Endothelial cell of umbilical vein (primary cell): ENCODE measurements around the gene EMC6.

ENCODE experiments used
- CTCF ChIP-seq, 2 donors: IDR thresholded peaks; 1 replicate in 1 of 2; 2 replicates in 1 of 2; pipeline ENCODE4 v1.5.1; 2011; ENCODE audit warnings: low read length in 2 of 2, mild to moderate bottlenecking in 2 of 2, moderate library complexity in 2 of 2, control low read depth in 1 of 2, inconsistent platforms in 1 of 2, low read depth in 1 of 2; ENCODE audit not compliant: insufficient read depth in 1 of 2; ENCODE audit errors: extremely low read depth in 1 of 2
- EZH2 ChIP-seq: IDR thresholded peaks from 2 replicates; pipeline ENCODE4 v1.6.1; 2012; ENCODE audit warnings: borderline replicate concordance, low read depth, mild to moderate bottlenecking, moderate library complexity, low read length, inconsistent platforms; ENCODE audit not compliant: severe bottlenecking
- FOS ChIP-seq: IDR thresholded peaks from 2 replicates; pipeline ENCODE4 v1.6.1; 2011; ENCODE audit warnings: mild to moderate bottlenecking, low read length, moderate library complexity, borderline replicate concordance; ENCODE audit not compliant: insufficient read depth
- GATA2 ChIP-seq: IDR thresholded peaks from 2 replicates; pipeline ENCODE4 v1.7.0; 2011; ENCODE audit warnings: low read depth, mild to moderate bottlenecking, moderate library complexity, mixed read lengths, low read length; ENCODE audit not compliant: insufficient read length, insufficient read depth
- MAX ChIP-seq: IDR thresholded peaks from 2 replicates; pipeline ENCODE4 v1.6.1; 2011; ENCODE audit not compliant: insufficient read depth, insufficient read length
- MYC ChIP-seq: IDR thresholded peaks from one replicate; pipeline ENCODE4 v1.6.1; 2011; ENCODE audit warnings: mild to moderate bottlenecking, low read depth, low read length
- POLR2A ChIP-seq: IDR thresholded peaks from 2 replicates; pipeline ENCODE4 v1.6.1; 2012; ENCODE audit warnings: low read depth, mild to moderate bottlenecking, control low read depth, low read length
- POLR2AphosphoS5 ChIP-seq: IDR thresholded peaks from 2 replicates; pipeline ENCODE4 v1.6.1; 2012; ENCODE audit warnings: low read depth, mild to moderate bottlenecking, control low read depth, low read length, moderate library complexity; ENCODE audit not compliant: insufficient read depth

GRCh38 chr17:3719265-3719664 is 50.7 kb downstream of the EMC6 start:
- TF ChIP-seq MAX (no peak), POLR2A (no peak), POLR2AphosphoS5 (no peak), CTCF (IDR thresholded peaks at IDR 0.05; ENCODE audit: extremely low read depth in 1 of 2, insufficient read depth in 1 of 2, low read depth in 1 of 2, low read length in 2 of 2) (no peak), EZH2 (no peak), FOS (no peak), MYC (no peak), GATA2 (no peak)
